NOMO-1 (cell line): ENCODE measurements around the gene FBRSL1.

Experiments used
- DNase-seq, 2 experiments: peaks; one replicate each; lab custom pipeline; 2025; ENCODE audit not compliant: unreplicated experiment in 2 of 2; lab: John Stamatoyannopoulos, UW

Gene FBRSL1

DNA sequence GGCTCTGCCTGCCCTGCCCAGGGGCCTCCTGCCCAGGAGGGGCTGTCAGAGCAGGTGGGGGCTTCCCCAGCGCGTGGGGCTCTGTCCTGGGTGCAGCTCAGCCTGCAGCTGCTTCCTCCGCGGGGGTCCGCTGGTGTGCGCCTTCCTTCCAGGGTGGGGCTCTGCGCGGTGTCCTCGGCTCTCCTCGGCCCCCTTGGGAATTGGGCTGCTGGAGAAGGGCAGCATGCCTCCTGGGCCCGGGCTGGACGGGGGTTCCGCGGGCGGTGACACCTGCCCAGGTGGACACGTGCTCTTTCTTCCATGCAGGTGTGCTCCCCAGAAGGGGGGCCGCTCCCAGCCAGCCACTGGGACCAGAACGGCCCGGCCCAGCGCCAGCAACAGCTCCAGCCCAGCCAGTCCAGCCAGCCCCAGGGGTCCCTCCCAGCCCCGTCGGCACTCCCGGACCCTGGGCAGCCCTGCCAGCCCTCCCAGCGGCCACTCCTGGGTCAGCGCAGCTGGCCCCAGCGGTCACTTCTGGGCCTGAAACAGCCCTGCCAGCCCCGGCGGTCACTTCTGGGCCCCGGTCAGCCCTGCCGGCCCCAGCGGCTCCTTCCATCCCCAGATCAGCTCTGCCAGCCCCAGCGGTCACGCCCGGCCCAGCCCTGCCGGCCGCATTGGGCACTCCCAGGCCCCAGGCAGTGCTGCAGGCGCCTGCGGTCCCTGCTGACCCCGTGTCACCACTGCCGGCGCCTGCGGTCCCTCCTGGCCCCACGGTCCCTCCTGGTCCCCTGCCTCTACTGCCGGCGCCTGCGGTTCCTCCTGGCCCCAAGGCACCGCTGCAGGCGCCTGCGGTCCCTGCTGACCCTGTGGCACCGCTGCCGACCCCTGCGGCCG lies 19.1 kb downstream of the FBRSL1 start:
- DNase-seq = no peak

DNA sequence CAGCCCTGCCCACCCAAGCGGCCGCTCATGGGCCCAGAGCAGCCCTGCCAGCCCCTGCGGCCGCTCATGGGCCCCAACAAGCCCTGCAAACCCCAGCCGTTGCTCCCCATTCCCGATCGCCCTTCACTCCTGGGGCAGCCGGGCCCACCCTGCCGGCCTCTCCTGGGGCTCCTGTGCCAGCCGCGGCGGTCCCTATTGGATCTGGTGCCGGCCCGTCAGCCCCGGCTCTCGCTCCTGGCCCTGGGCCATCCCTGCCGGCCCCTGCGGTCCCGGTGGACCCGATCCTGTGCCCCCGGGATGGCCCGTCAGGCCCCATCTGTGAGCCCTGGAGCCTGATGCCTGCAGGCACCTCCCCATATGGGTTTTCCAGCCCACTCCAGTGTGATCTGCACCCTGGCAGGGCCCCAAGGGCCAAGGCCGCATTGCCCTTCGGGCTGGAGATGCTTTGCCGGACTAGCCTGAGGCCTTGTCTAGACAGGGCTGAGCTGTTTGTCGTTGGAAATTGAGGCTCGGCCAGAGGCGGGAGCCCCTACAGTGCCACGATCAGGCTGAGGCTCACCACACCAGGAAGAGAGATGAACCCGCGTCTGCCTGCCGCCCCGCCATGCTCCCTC lies 20.3 kb downstream of the FBRSL1 start:
- no peak for DNase-seq

DNA sequence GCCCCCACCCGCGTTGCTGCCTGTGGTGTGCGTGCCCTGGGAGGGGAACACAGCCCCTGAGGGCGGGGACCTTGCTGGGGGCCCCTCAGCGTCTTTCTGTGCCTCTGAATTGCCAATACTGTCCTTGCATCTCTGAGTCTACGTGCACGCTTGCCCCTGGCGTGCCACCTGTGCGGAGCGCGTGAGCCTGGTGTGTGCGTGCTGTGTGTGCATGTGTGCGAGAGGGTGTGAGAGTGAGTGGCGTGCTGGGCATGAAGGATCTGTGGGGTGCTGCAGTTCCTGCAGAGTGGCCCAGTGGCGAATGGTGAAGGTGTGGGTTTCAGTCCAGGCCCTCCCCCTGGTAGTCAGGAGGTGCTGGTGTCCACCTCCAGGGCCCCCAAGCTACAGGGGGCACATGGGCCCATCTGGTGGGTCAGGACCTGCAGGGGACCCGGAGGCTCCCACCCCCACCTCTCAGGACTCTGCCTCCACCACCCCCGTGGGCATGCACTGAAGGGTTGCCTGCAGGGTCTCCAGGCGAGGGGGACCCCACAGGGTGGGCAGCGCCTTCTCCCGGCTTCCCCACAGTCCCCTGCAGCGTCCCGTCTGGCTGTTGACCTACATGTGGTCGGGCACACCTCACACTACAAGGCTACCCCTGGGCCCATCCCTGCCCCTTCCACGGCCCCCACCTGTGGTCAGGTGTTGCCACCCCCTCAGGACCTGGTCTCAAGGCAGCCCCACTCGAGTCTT lies 21.0 kb downstream of the FBRSL1 start:
- no peak for DNase-seq

- DNase-seq = no peak
Measured at GRCh38 chr12:132511516-132512196, 21.7 kb downstream of the FBRSL1 start.

DNA sequence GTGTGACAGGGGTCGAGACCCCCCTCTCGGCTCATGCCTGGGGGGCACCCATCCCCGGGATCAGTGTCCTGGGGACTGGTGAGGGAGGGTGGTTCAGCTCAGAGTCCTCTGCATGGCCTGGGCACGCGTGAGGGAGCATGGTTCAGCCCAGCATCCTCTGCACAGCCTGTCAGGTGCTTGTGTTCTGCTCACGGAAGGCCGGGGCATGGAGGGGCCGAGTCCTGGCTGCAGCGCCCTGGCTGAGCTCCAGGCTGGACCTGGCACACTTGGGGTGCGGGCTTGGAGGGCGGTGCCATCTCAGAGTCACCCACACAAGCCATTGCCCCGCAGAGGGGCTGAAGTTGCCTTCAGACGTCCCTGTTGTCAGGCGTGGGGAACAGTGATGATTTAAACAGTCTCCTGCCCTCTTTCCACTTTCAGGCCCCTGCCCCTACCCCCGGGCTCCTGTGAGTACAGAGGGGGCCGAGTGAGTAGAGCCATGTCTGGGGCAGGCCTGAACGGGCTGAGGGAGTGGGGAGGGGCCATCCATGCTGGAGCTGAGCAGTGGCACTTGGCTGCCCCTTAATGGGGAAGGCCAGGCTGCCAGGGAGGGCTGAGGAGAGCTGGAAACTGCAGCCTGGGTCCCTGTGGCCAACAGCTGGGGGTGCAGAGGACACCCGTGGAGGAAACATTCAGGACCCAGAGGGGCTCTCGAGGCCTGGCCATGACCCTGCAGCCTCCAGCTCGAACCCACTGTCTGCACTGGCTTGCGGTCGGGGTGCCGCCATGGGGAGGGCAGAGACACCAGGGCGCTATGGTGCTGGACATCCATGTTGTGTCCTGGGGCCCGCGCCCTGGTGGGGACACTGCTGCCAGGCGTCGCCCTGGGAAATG lies 22.5 kb downstream of the FBRSL1 start:
- no peak for DNase-seq

GRCh38 chr12:132513070-132513398 lies 23.1 kb downstream of the FBRSL1 start:
- no peak for DNase-seq

- DNase-seq = no peak
Measured at GRCh38 chr12:132513458-132514135, 23.6 kb downstream of the FBRSL1 start.

- no peak for DNase-seq
Measured at GRCh38 chr12:132514216-132514820, 24.4 kb downstream of the FBRSL1 start.

DNA sequence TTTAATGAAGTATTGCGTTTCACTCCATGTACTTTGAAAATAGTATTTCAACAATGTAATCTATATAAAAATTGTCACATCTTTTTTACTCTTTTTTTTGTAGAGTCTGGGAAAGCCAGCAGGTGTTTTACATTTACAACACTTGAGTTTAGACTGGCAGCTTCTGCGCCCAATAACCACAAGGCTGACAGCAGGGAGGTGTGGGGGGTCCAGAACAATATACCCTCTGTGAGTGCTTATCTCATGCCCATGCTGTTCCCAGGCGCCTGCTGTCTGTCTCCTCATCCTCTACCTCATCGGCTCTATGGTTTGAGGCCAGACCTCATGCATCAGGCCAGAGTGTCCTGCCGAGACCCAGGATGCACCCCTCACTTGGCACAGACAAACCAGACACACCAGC lies 24.9 kb downstream of the FBRSL1 start:
- no peak for DNase-seq

DNA sequence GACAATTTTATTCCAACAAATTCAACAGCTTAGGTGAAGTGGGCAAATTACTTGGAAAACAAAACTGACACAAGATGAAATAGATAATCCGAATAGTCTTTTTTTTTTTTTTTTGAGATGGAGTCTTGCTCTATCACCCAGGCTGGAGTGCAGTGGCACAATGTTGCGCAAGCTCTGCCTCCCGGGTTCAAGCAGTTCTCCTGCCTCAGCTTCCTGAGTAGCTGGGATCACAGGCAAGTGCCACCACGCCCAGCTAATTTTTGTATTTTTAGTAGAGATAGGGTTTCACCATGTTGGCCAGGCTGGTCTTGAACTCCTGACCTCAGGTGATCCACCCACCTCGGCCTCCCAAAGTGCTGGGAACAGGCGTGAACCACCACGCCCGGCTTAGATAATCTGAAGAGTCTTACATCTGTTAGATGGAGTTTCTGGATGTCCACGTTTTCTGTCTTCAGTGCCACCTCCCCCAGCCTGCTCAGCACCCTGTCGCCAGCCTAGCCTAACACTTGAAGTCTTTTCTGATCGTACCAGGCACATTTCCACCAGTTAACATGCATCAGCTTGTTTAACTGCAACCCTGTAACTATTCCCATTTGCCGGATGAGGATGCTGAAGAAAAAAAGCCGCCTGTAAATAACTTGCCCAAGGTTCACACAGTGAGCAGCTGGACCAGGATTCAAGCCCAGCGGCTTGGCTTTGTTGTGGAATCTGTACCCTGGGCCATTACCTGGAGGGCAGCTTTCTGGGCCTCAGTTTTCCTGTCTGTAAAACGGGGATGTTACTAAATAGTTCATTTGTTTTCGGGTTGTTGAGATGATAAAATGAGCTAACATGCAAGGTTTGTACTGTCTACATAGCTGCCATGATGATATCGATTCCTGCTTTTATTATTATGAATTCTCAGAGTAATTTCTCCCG lies 26.4 kb downstream of the FBRSL1 start:
- DNase-seq = no peak

- no peak for DNase-seq
Measured at GRCh38 chr12:132517013-132517739, 27.2 kb downstream of the FBRSL1 start.

DNA sequence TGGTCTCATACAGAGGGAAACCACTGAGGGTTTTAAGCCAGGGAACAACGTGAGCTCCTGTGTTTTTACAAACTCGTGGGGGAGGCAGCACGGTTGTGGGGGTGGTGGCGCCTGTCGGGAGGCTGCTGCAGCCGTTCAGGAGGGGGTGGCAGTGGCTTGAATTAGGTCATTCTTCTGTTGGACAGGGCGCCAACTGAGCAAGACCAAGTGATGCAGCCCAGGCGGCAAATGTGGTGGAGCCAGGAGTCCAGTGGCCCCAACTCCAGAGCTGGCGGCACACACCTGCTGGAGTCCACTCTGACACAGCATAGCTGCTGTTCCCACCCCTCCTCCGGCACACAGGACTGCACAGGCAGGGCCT lies 27.8 kb downstream of the FBRSL1 start:
- no peak for DNase-seq

GRCh38 chr12:132518354-132518992 lies 28.5 kb downstream of the FBRSL1 start:
- no peak for DNase-seq

- DNase-seq = no peak
Measured at GRCh38 chr12:132520421-132521199, 30.7 kb downstream of the FBRSL1 start.

DNA sequence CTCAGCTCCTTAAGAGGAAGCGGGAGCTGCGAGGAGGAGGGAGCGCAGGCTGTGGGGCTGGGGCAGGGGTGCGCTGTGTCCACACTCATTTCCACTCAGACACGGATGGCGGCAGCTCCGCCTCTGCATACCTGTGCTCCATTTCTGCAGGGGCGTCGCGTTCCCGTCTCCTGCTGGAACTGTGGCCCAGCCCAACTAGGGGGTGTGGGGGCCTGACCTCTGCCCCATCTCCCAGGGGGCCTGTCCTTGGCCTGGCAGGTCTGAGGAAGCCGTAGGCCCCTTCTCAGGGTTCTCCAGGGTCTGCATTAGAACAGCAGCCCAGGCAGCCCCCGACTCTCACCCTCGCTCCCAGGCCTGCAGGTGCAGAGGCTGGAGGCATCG lies 31.2 kb downstream of the FBRSL1 start:
- no peak for DNase-seq

DNA sequence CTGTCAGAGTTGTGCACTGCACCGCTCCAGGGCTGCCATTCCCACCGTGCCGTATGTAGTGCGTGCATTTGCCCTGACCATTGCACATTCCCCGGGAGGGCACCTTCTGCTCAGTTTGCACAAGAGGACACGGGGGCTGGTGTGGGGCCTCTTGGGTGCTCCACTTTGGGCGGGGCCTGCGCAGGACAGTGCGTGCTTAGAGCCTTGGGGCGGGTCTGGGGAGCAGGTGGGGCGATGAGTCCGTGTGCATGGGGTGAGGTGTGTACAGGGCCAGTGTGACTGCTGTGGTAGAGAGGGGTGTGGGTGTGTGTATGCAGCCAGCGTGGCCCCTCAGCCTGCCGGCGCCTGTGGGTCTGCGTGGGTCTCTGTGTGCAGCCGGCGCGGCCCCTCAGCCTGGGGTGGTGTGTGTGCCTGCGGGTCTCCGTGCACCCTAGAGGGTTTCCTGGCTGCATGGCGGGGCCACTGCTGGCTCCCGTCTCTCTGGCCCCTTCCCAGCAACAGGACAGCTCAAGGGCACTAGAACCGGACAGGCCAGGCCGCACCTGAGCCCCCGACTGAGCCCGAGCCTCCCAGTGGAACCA lies 31.9 kb downstream of the FBRSL1 start:
- DNase-seq = no peak
